NCI-H1417 (cell line): Measurements from ENCODE around the gene EWSR1.
"Not testable (repeated sequence)": the region's sequence is repeated elsewhere in the genome, so short reads cannot be mapped to it uniquely, and the experiment has no call there.

Experiments
- DNase-seq, 3 experiments: peaks; one replicate each; lab custom pipeline; 2025; lab: John Stamatoyannopoulos, UW

Gene EWSR1

GRCh38 chr22:29339381-29340235 is 71.5 kb downstream of the EWSR1 start:
- no peak for DNase-seq

DNA sequence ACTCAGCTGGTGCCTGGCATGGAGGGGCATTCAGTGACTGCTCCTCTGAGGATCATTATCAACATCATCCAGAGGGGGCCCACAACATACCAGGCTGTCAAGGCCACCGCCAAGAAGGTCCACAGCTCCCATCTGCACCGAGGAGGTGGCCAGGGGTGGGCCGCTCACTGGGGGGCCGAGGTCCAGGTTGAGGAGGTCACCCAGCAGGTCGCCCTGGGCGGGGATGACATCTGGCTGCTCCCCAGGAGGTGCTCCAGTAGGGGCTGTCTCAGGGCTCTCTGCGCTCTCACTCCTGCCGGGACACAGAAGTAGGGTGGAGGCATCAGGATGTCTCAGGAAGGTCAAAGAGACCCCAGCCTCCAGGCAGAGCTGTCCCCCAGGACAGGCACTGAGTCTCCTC is 72.5 kb downstream of the EWSR1 start:
- no peak for DNase-seq

- DNase-seq, result no peak
These were observed 73.2 kb downstream of the EWSR1 start for GRCh38 chr22:29341056-29341848.

DNA sequence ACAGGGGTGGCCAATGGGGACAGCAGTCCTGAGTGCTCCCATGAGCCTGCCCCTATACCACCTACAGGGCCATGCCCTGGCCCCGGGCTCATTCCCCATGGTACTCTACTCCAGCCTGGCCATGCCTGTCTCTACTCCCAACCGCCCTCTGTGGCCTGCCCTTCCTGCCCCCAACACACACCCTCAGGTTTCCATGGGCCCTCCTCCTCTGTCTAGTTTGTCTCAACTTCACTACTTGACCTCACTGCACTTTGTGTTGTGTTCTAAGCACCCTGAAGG is 73.7 kb downstream of the EWSR1 start:
- DNase-seq, result no peak

GRCh38 chr22:29342177-29342576 is 74.1 kb downstream of the EWSR1 start:
- DNase-seq, result no peak

DNA sequence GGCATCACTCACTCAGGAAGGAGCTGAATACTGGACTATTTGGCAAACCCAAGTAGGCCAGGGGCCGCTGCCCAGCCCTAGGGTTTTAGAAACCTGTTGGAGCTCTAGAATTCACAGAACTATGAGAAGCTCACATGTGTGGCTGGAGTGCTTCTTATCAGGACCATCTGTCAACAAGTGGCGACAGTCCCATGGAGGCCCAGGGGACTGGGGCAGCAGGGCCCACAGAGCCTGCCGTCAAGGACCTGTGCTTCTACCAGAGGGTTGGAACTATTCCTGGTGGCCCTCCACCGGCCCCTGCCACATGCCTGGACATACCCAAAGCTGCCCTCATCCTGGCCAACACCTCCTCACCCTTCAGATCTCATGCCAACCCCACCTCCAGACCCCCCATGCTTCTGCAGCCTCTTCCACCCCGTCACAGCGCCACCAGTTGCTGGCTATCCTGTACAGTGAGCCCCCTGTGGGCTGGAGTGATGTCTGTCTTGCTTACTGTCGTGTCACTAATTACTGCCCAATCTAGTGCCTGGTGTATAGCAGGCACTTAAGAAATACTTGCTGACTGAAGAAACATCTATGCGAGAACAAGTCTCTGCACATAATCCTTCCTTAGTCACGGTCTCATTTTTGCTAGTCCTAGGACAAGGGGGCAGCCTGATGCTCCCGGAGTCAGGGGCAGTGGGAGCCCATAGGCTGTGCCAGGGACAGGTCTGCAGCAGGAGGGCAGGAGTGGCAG is 74.7 kb downstream of the EWSR1 start:
- DNase-seq, result no peak

- peak in 2 of 3 experiments; percentile 24 to 54 for DNase-seq
These were observed 75.3 kb downstream of the EWSR1 start for GRCh38 chr22:29343313-29343805.

DNA sequence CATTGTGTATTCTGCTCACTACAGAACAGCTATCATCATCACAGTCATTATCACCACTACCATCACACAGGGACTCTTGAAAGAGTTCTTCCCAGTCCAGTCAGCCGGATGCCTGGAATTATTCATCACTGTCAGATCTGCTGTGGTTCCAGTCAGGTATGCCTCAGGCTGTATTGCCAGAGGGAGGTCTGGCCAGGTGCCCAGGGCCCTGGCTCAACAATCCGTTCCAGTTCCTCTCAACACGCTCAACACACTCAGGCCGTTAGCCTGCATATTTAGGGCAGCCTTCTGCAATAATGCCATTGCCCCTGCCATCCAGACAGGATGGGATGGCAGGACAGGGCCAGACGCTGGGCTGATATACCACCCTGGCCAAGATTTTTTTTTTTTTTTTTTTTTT is 76.1 kb downstream of the EWSR1 start:
- DNase-seq, result peak; percentile 39 to 89 (median 78)

GRCh38 chr22:29344889-29345288 is 76.8 kb downstream of the EWSR1 start:
- not testable (repeated sequence) for DNase-seq

- no peak for DNase-seq
These were observed 77.9 kb downstream of the EWSR1 start for GRCh38 chr22:29345932-29346331.

- no peak for DNase-seq
These were observed 78.6 kb downstream of the EWSR1 start for GRCh38 chr22:29346659-29347058.

DNA sequence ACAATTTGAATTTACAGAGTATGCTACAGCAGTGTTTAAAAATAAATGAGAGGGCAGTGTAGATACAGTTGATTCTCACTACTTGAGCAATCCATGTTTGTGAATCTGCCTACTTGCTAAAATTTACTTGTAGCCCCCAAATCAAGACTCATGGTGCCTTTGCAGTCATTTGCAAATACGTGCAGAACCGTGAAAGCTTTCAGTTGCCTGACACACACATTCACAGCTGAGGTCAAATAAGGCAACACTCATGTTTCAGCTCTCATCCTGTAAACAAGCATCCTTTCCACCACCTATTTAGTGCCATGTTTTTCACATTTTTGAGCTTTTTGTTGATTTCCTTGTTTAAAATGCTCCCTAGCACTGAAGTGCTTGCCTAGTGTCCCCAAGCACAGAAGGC is 80.0 kb downstream of the EWSR1 start:
- no peak for DNase-seq

- no peak for DNase-seq
These were observed 80.9 kb downstream of the EWSR1 start for GRCh38 chr22:29348956-29349355.
